Spleen (tissue), 11 donors: ENCODE measurements around the gene MMP23B. TPM values are rescaled to one million over a fixed set of nuclear protein-coding genes. Genes with fewer than 3 reads are reported as not detected.

Experiments used
- DNase-seq: peaks from one replicate; pipeline ENCODE4 v3.0.0-alpha.2; 2020
- H3K27ac ChIP-seq, 8 donors: fragments of 200-600 bp; sonication (generic) in 7 of 8; 1 replicate in 4 of 8; 2 replicates in 4 of 8; pipeline versions ENCODE4 v1.5.0 to v1.8.0; 2016 to 2021; ENCODE audit warnings: inconsistent platforms in 4 of 8, mild to moderate bottlenecking in 4 of 8, moderate library complexity in 1 of 8
- H3K27me3 ChIP-seq, 7 donors: fragments of 200-600 bp; sonication (generic) in 6 of 7; replicated peaks in 1 of 7; 1 replicate in 4 of 7; 2 replicates in 3 of 7; pipeline versions ENCODE4 v1.5.0 to v1.8.0; 2016 to 2021; ENCODE audit warnings: inconsistent platforms in 3 of 7, mild to moderate bottlenecking in 1 of 7
- H3K36me3 ChIP-seq, 6 donors: fragments of 200-600 bp; sonication (generic) in 5 of 6; 1 replicate in 4 of 6; 2 replicates in 2 of 6; pipeline versions ENCODE4 v1.5.0 to v1.8.0; 2016 to 2021; ENCODE audit warnings: inconsistent platforms in 2 of 6
- H3K4me1 ChIP-seq, 6 donors: fragments of 200-600 bp; sonication (generic) in 5 of 6; 1 replicate in 3 of 6; 2 replicates in 3 of 6; pipeline versions ENCODE4 v1.5.0 to v1.8.0; 2016 to 2021; ENCODE audit warnings: inconsistent platforms in 3 of 6
- H3K4me3 ChIP-seq, 8 donors: fragments of 200-600 bp; sonication (generic) in 7 of 8; 1 replicate in 4 of 8; 2 replicates in 4 of 8; pipeline versions ENCODE4 v1.5.0 to v1.8.0; 2016 to 2021; ENCODE audit warnings: inconsistent platforms in 4 of 8, mild to moderate bottlenecking in 4 of 8, moderate library complexity in 2 of 8
- H3K9me3 ChIP-seq, 8 donors: fragments of 200-600 bp; sonication (generic) in 7 of 8; 1 replicate in 4 of 8; 2 replicates in 4 of 8; pipeline versions ENCODE4 v1.5.0 to v1.8.0; 2016 to 2021; ENCODE audit warnings: inconsistent platforms in 4 of 8
- POLR2A ChIP-seq, 3 donors: fragments of 450-650 bp; IDR thresholded peaks; one replicate each; pipeline ENCODE4 v1.5.1; 2017; ENCODE audit warnings: antibody characterized with exemption in 3 of 3, mild to moderate bottlenecking in 1 of 3
- POLR2AphosphoS5 ChIP-seq, 3 donors: sonication (generic); formaldehyde crosslinking; IDR thresholded peaks; one replicate each; pipeline ENCODE4 v1.5.1; 2017; ENCODE audit warnings: antibody characterized with exemption in 3 of 3
- WGBS, 5 donors: extraction: QIAGEN DNeasy Blood & Tissue Kit in 3 of 5; methylation state at CpG; one replicate each; pipeline versions ENCODE4 v1.1.5 to v1.1.7; 2013 to 2018; 5-methylcytosine and 5-hydroxymethylcytosine counted together
- intact Hi-C: fragments of 100-400 bp; cut with DNase I; formaldehyde crosslinking; loops from one replicate; pipeline ENCODE4 v1.15.0; 2023; ENCODE audit warnings: low total_unique reads
- polyA plus RNA-seq, 3 donors: library from polyadenylated mRNA; stranded (reverse); fragments of 200-250 nt; gene quantifications; one replicate each; pipeline ENCODE4 v1.2.1, GENCODE V29; 2013
- total RNA-seq, 7 donors: library from RNA; depleted of rRNA in 3 of 7; stranded (reverse); fragments of >200 nt in 3 of 7; fragmentation: NEBNext Ultra II Directional in 4 of 7; extraction: Animal tissue kit (Norgen Biotek cat#: 25700) in 4 of 7; gene quantifications; one replicate each; pipeline versions ENCODE4 v1.1.0 to v1.2.1, GENCODE V29; 2016 to 2021
- TF ChIP-seq, protein P1 (sequence below), 11 experiments: fragments of 200-600 bp in 7 of 11; fragments of 450-650 bp in 4 of 11; sonication (generic) in 4 of 11; IDR thresholded peaks in 8 of 11; conservative IDR thresholded peaks in 3 of 11; 1 replicate in 7 of 11; 2 replicates in 4 of 11; pipeline versions ENCODE4 v1.4.0 to v1.8.0; 2016 to 2021; ENCODE audit warnings: antibody characterized with exemption in 11 of 11, inconsistent platforms in 4 of 11, mild to moderate bottlenecking in 1 of 11
- donor health status: healthy with polysubstance abuse.
- donor health status: DM: no; HTN: no; CAD: no; lungs with moderate emphysema.
- donor health status: DM: no; HTN: no; CAD: no.
- donor health status: Bipolar disorder and iron deficiency.
- donor health status: healthy.
- donor health status: DM: no; HTN: no; CAD: no.
- donor health status: DM: yes; HTN: yes; CAD: no.

Gene MMP23B
- total and polyA plus RNA-seq, 10 donors: 1.4 to 9.3 (median 5.9) TPM

DNA sequence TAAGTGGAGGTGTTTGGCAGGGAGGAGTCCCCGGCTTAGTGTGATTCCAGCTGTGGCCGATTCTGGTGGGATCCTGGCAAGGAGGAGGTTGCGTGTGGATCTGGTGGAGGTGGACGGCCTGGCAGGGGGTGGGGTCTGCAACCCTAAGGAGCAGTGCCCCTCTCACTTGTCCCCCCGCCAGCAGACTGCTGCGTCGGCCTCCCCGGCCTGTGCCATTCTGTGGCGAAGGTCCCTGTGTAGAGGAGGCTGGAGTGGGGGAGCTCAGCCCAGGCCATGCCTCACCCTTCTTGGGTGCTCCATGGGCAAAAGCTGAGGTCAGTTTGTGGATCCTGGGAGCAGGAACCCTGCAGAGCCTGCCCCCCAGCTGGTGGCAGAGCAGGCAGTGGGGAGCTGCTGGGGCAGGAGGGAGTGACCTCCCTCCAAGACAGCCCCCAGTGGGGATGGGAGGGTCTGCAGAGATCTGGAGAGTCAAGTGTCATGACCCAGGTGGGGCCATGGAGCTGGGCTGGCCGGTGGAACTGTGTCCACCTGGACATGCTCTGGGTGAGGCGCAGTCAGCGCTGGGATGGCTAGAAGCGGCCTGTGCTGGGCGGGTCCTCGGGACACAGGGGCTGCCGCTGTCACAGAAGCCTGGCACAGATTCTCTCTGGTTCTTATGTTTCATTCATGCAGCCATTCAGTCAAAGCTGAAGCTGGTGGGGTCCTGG, 11.4 kb upstream of the MMP23B start:
- intact Hi-C loops: no loop called here
- H3K4me1 ChIP-seq: peaks cover 9 to 32% (median 20%) of the 10 kb centered on the region in 6 donors
- WGBS, 5 donors: 90 to 93% (median 90%) methylated on average over 12 to 16 of the region's 16 CpGs
- no peak overlapping the region for H3K4me3 ChIP-seq
- H3K27ac ChIP-seq: no peak overlapping the region
- H3K9me3 ChIP-seq: no peaks in the 10 kb centered on the region
- peaks cover 0 to 48% (median 0%) of the 10 kb centered on the region in 6 donors for H3K36me3 ChIP-seq
- TF ChIP-seq POLR2AphosphoS5 (IDR thresholded peaks at IDR 0.05): no peak
- TF ChIP-seq, protein P1, sequence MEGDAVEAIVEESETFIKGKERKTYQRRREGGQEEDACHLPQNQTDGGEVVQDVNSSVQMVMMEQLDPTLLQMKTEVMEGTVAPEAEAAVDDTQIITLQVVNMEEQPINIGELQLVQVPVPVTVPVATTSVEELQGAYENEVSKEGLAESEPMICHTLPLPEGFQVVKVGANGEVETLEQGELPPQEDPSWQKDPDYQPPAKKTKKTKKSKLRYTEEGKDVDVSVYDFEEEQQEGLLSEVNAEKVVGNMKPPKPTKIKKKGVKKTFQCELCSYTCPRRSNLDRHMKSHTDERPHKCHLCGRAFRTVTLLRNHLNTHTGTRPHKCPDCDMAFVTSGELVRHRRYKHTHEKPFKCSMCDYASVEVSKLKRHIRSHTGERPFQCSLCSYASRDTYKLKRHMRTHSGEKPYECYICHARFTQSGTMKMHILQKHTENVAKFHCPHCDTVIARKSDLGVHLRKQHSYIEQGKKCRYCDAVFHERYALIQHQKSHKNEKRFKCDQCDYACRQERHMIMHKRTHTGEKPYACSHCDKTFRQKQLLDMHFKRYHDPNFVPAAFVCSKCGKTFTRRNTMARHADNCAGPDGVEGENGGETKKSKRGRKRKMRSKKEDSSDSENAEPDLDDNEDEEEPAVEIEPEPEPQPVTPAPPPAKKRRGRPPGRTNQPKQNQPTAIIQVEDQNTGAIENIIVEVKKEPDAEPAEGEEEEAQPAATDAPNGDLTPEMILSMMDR (IDR thresholded peaks at IDR 0.05 in 8 of 11, conservative IDR thresholded peaks at IDR 0.05 in 3 of 11): no peak
- TF ChIP-seq POLR2A (IDR thresholded peaks at IDR 0.05): no peak
- peak; percentile 75 for DNase-seq
- no peaks in the 10 kb centered on the region for H3K27me3 ChIP-seq

DNA sequence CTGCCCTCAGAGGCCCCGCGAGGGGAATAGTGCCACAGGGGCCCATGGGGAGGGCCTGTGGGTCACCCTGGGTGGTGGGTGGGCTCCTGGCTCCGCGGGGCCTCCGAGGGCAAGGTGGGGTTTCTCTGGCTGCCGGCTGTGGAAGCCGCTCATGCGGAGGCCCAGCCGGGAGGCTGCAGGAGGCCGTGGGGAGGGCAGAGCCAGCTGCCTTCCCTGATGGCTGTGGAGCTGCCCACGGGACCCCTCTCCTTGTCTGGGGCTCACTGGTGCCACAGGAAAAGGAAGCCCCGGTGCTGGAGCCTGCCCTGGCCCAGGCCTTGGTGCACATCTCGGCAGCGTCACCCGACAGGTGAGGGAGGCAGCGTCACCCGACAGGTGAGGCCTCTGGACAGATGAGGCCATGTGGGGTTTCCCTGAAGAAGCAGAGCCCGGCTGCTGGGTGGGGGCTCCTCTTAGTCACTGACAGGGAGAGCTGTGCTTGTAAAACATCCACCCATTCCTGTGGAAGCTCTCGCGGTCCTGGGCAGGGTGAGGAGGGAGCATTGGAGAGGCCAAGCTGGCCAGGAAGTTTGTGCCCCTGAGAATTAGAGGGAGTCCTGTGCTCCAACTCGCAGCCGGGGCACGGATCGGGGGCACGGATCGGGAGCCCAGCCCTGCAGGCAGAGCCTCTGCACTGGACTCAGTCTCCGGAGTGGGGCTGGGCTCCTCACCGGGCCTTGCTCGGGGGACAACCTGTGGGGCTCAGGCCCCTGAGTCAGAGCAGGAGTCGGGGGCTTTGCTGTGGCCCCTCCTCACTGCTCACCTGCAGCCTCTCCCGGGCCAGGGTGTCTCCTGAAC, 10.6 kb upstream of the MMP23B start:
- Histone ChIP-seq H3K36me3 (peaks cover 0 to 52% (median 0%) of the 10 kb centered on the region in 6 donors), H3K9me3 (no peaks in the 10 kb centered on the region), H3K27ac (no peak overlapping the region), H3K27me3 (no peaks in the 10 kb centered on the region), H3K4me1 (peaks cover 7 to 29% (median 17%) of the 10 kb centered on the region in 6 donors), H3K4me3 (no peak overlapping the region)
- intact Hi-C loops: no loop called here
- 80 to 90% (median 89%) methylated on average over 18 to 31 of the region's 31 CpGs for WGBS, 5 donors
- DNase-seq: peak; percentile 77
- TF ChIP-seq POLR2AphosphoS5 (IDR thresholded peaks at IDR 0.05): peak in 1 of 3 donors; percentile 21
- TF ChIP-seq, protein P1 (IDR thresholded peaks at IDR 0.05 in 8 of 11, conservative IDR thresholded peaks at IDR 0.05 in 3 of 11): no peak
- no peak for TF ChIP-seq POLR2A (IDR thresholded peaks at IDR 0.05)

DNA sequence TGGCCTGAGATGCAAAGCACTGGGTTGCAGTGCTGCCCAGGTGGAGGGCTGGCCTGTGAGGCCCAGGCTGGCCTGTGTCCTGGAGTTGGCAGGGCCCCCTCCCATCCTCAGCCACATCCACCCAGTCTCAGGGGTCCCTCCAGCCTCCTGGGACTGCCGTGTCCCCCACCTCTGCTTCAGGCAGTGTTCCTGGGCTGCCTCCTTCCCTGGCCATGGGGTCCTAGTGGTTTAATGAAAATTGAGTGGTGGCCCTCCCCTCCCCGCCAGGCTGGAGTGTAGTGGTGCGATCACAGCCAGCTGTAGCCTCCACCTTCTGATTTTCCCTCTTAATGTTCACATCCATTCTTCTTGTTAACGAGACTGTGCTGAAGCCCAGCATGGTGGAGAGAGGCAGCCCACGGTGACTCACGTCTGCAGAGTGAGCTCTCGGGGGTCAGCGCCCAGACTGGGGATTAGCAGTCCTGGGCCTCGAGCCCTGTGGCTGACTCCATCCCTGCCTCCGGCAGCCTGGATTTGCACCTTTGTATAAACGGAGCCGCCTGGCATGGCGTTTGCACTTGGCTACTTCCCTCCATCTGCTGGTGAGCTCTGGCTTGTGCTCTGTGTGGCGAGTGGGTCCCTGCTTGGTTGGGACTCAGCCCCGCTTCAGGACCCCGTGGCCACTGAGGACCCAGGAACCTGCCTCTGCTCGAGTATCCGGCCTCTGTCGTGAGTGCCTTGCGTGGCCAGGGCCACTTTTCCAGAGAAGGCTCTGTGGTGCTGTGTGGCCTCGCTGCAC, 9.8 kb upstream of the MMP23B start:
- peak; percentile 74 for DNase-seq
- no peaks in the 10 kb centered on the region for H3K9me3 ChIP-seq
- no peak overlapping the region for H3K27ac ChIP-seq
- TF ChIP-seq POLR2A (IDR thresholded peaks at IDR 0.05) (no peak), POLR2AphosphoS5 (IDR thresholded peaks at IDR 0.05) (no peak)
- TF ChIP-seq, protein P1 (IDR thresholded peaks at IDR 0.05 in 8 of 11, conservative IDR thresholded peaks at IDR 0.05 in 3 of 11): no peak
- no peaks in the 10 kb centered on the region for H3K27me3 ChIP-seq
- WGBS, 5 donors: 85 to 93% (median 87%) methylated on average over 13 to 21 of the region's 21 CpGs
- H3K36me3 ChIP-seq: peaks cover 0 to 60% (median 0%) of the 10 kb centered on the region in 6 donors
- no peak overlapping the region for H3K4me3 ChIP-seq
- H3K4me1 ChIP-seq: peaks cover 0 to 21% (median 9%) of the 10 kb centered on the region in 6 donors
- intact Hi-C loops: no loop called here
